Hypothalamus (tissue), 51 donors: ENCODE measurements around the gene TRPM2.

Experiments
- DNase-seq, 51 donors: peaks; one replicate each; lab custom pipeline; 2025; lab: John Stamatoyannopoulos, UW

The TRPM2 gene

DNA sequence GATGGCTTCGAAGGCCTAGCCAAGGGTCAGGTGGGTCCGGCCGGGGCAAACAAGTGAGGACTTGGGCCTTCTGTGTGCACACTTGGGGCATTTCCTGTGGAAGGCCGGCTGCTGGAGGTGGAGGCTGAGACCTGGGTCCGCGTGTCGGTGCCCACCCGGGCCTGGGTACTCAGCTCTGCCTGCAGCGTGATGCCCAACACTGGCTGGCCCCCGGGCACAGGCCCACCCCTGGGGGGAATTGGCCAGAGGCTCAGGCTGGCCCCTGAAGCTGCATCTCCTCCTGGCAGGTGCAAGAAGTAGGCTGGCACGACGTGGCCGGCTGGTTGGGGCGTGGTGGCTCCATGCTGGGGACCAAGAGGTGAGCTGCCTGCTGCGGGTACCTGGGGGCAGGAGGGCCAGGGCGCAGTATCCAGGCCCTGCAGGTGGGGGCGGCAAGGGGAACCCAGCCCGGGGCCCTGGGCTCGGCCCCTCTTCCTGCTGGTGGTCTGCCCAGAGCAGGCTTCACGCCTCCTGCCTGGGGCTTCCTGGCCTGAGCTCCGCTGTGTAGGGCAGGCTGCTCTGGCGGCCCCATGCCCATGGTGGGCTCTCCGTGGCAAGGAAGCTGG, 31.5 kb upstream of the TRPM2 start:
- DNase-seq: no peak

DNA sequence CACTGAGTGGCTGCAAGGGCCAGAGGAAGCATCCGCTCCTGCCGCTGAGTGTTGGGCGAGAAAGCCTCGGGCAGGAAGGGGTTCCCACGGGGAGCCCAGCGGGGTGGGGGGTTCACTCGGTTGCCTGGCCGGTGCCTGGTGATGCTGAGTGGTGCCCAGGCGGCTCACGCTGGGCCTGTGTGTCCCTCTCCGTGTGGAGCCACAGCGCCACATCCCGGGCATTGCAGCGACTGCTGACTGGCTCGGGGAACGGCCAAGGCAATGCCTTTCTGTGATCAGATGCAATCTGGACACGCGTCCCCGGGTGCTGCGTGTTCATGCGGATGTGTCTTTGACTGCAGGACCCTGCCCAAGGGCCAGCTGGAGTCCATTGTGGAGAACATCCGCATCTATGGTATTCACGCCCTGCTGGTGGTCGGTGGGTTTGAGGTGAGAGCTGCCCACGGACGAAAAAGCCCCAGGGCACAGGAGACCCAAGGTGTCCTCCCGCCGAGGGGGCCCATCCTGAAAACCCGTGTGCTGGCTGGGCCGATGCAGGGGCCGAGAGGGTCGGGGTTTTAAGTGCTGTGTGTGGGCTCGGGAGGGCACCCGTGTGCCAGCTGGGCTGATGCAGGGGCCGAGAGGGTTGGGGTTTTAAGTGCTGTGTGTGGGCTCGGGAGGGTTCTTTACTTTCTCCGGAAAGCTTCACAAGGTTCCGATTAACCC, 30.6 kb upstream of the TRPM2 start:
- DNase-seq: no peak

DNA sequence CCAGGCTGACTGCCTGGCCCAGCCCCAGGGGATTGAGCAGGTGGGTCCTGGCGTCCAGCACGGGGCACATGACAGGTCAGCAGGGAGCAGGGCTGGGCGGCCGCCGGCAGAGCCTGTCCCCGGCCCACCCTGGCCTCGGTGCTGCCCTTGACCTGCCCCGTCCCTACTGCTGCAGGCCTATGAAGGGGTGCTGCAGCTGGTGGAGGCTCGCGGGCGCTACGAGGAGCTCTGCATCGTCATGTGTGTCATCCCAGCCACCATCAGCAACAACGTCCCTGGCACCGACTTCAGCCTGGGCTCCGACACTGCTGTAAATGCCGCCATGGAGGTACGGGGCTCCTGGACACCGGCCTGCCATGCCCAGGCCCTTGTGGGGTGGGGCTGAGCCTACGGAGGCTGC, 29.8 kb upstream of the TRPM2 start:
- DNase-seq: no peak

DNA sequence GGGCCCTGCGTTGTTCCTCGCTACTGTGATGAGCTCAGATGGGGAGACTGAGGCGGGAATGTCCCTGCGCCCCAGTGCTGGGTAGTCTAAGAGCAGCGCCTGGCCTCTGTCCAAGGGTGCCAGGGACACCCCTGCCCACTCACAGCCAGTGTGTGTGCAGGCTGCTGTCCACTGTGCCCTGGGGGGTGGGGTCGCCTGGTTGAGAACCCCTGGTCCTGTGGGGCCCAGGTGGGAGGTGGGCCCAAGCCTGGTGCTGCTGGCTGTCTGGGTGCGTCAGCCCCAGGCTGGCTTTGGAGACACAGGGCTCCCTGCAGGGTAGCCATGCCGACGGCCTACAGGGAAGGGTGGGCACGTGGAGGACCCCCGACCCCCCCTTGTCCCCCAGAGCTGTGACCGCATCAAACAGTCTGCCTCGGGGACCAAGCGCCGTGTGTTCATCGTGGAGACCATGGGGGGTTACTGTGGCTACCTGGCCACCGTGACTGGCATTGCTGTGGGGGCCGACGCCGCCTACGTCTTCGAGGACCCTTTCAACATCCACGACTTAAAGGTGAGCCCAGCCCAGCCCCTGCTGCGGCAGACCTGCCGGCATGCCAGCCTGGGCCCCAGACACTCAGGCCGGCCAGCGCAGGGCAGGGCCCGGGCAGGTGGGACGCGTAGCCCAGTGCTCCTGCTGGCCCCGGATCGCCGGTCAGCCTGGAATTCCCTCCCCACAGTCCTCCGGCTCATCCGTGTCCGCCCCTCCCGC, 29.1 kb upstream of the TRPM2 start:
- DNase-seq: no peak

DNA sequence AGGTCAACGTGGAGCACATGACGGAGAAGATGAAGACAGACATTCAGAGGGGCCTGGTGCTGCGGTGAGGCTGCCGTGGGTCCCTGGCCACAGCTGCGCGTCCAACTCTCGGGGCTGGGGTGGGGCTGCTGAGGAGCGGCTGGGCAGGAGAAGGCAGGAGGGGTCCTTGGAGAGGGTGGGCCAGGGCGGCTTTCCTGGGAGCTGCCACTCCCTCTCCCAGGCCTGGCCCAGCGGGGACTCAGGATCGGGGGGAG, 28.6 kb upstream of the TRPM2 start:
- no peak for DNase-seq

DNA sequence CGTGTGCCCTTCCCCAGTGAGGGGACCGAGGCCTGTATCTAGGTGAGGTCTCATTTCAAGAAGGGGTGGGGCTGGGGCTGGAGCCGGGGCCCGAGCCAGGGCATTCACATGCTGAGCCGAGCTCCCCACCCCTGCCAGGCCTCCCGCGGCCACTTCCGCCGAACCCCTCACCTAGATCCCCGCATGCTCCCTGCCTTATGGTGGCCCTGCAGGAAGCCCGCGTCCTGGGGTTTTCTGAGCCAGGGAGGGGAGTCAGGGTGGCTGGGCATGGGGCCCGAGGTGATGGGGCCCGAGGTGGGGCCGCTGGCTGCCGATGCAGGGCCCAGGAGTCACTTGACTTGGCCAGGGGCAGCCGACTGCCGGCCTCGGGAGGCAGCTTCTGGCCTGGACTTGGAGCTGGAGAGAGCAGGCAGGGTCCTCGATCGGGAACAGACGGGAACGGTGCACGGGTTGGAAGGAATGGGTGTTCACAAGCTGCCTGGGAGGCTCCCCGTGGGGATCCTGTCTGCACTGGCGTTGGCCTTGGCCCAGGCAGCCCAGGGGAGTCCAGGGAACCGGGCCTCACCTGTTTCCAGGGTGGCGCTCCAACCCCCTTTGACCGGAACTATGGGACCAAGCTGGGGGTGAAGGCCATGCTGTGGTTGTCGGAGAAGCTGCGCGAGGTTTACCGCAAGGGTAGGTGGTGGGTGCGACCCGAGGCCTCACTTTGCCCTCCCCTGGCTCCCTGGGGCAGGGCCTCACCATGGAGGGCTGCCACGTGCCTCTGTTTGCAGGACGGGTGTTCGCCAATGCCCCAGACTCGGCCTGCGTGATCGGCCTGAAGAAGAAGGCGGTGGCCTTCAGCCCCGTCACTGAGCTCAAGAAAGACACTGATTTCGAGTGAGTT, 27.8 kb upstream of the TRPM2 start:
- no peak for DNase-seq

DNA sequence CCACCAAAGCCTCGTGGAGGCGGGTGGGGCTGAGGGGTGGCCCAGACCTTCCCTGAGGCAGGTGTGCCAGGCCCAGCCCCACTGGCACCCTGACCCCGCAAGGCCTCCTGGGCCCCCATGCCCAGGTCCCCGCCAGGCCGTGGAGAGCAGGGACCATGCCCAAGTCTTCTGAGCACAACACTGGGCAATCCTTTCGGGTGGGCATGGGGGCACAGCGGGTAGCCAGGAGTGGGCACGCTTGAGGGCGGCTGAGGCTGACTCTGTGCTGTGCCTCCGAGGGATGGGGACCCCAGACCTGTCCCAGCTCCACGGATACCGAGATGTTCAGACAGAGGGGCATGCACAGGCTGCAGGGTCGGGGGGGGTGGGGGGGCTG, 27.2 kb upstream of the TRPM2 start:
- DNase-seq: no peak

DNA sequence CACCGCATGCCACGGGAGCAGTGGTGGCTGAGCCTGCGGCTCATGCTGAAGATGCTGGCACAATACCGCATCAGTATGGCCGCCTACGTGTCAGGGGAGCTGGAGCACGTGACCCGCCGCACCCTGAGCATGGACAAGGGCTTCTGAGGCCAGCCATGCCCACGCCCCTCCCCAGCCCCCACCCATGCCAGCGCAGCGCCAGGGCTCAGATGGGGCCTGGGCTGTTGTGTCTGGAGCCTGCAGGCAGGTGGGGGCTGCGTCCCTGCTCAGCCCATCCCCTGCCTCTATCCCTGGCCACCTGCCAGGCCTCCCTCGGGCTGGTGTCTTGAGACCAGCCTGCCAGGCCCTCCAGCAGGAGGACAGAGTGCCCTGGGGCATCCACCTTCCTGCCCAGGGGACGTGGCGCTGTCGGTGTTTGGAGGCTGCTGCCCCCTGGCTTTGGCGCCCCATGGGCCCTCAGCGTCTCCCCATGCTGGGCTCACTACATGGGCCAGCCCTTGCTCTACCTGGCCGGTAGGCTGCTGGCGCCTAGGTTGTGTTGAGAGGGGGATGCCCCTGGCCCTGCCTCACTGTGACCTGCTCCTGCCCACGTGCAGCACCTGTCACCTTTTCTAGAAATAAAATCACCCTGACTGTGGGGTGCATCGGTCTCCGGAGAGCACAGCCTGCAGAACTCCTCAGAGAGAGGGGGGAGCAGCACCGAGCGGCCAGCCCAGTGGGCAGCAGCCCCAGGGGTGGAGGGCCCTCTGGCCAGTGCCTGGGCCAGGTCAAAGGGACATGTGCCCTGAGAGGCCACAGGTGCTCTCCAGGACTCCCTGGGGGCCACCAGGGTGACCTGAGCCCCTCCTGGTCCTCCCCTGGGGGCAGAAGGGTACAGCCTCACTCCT, 26.5 kb upstream of the TRPM2 start:
- no peak for DNase-seq

DNA sequence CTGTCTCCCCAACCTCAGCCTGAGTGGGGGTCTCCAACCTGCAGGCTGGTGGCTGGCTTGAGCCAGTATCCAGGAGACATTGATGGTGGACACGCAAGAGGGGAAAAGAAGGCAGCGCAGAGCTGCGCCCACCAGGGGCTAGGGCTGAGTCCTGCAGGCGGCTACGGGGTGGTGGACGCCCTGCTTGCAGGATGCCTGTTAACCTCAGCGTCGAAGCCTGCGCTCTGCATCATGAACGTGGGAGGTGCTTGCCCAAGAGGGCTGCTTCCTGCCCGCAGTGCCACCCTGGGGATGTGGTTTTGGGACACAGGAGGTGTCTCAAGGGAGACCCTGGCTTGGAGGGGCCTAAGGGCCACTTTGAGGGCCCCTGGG, 25.8 kb upstream of the TRPM2 start:
- no peak for DNase-seq

DNA sequence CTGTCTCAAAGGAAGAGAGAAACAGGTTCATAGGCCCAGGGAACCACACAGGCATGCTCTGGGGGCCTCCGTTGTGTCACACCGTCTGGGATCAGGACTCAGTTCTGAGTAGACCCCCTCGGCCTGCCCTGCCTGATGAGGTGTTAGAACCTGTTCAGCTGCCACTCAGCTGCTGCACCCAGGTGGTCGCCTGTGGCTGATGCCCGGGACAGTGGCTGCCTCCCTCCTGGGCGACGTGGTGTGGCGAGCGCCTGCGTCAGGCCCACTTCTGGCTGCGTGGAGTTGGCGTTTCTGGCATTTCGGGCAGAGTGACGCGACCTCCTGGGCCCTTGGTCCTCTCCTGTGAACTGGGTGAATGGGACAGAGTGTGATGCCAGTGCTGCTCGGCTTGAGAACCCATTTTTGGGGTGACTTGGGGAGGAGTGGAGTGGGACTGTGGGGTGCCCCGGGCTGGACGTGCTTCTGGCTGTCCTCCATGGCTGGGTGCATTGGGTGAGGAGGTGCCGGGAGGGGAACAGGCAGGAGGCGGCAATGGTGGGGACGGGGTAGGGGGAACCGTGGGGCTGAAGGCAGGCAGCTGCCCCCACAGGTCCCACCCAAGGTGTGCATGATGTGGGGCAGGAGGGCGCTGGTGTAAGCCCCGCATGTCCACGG, 25.1 kb upstream of the TRPM2 start:
- no peak for DNase-seq

DNA sequence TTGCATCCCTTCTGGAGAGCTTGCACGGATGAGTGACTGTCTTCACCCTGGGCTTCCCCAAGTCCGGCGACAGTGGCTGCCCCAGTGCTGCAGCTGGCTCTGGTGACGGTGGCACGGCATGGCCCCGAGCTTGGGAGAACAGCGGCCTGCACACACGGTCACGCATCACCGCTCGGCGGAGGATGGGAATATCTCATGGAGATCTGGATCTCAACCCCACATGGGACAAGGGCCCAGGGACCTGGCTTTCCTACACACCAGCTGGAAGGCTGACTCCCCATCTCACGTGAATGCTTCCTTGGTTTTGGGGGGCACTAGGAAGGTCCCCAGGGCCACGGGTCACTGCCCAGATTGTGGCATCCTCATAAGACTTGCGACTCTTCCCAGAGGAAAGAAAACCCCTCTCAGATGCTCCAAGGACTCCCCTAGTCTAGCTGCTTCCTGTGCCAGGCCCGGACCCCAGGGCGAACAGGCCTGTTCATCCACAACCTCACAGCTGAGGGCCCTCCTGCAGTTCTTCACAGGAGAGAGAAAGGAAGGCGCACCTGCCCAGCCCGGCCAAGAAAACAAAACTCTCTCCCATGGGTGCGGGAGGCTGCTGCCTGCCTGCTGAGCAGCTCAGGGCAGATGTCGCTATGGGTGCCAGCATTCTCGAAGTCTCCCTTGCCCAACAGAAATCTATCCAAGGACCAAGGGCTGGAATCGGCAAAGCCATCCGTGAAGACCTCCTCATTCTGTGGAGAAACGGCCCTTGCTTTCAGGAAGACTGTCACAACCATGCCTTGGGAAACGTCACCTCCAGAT, 24.1 kb upstream of the TRPM2 start:
- peak in 12 of 51 donors; percentile 11 to 59 (median 40) for DNase-seq

DNA sequence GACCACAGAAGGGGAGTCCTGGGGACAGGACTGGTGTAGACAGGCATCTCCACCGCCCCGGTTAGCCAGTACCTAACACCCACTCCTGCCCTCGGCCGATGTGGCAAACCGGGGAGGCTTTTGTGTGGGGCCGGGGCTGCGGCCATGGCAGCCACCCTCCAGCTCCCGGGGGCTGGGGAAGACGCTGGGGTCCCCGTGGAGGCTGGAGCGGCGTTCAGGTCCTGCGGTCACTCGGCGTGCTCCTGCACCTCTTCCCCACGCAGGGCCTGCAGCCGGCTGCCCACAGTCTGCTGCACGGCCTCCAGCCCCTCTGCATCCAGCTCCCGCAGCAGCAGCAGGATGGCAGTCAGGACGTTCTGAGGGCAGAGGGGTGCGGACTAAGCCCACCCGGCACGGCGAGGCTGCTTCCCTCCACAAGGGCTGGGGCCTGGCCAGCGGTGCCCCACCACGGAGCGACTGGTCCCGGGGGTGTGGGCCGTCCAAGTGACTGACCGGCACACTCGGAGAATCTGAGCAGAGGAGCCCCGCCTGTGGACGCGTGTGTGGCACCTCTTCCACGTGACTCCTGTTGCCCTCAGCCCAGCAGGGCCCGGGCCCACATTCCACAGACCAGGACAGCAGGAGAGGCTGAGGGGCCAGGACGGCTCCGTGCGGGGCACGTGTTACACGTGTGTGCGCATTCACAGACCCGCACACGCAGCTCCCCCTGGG, 23.3 kb upstream of the TRPM2 start:
- DNase-seq: no peak

DNA sequence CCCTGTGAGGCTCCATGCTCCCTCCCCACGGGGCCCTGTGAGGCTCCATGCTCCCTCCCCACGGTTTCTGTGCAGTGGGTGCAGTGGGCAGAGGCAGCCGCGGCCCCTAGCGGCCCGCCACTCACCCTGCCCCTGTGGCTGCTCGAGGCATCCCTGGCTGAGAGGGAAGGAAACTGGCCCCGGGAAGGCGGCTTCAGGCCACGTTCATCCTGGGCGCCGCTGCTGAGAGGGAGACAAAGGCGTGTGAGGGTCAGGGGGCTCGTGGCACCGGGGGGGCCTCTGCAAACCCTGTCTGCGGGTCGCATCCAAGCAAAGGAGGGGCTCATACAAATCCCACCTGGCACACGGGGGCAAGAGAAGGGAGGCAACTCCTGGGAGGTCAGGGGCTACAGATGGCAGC, 22.7 kb upstream of the TRPM2 start:
- DNase-seq: no peak

DNA sequence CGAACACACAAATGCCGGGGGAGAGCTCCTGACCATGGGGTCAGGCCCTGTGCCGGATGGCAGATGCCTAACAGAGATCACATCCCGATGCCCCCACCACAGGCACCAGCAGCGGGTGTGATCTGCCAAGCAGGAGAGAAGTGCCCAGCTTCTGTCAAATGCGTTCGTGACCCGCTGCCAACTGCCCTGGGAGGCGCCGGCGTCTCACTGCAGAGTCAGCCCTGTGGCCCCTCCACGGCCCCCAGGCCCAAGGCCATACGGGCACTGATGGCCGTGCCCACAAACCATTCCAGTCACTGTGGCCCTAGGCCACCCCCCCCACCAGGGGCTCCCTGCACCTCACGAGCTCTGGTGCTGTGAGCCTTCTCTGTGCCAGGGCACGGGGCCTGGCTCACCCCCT, 22.2 kb upstream of the TRPM2 start:
- no peak for DNase-seq

DNA sequence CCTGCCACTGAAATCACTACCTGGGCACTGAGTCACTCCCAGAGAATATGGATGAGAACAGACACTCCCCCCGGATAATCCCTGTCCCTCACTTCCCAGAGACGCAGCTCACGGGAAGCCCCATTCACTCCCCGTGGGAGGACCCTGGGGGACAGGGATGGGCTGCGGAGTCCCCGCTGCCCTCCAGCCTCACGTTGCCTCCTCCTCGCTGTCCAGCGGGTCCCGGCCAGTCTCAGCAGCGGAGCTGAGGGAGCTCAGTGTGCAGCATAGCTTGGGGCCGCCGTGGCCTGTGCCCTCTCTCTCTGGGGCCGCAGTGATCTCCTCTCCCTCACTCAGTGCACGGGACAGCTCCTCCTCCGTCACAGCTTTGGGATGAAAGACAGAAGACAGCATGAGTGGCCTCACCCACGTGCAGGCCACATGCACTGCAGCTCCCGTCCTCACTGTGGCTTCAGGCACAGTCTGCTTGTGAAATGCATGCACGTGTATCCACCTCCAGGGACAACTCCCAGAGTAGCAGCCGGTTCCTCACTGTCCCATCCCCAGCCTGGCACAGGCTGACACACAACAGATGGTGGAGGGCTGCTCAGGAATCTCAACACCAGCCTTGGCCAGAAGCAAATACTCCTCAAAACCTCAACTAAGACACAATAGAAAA, 21.6 kb upstream of the TRPM2 start:
- DNase-seq: no peak

DNA sequence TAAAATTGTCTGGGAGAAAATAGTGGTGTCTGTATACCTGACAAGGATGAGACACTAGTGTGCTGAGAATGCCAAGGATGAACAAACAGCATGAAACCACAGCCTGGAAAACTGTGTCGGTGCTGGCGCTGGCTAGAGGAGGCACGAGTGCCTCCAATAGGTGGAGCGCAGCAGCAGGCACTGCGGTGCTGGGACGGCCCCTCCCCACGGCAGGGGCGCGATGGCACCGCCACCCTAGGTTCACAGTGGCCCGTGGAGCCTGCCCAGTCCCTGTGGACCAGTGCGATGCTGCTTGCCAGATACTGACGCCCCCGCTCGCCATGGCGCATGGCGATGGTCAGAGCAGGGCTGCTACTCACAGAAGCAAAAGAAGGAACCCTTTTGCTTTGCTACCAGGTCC, 21.0 kb upstream of the TRPM2 start:
- DNase-seq: no peak

DNA sequence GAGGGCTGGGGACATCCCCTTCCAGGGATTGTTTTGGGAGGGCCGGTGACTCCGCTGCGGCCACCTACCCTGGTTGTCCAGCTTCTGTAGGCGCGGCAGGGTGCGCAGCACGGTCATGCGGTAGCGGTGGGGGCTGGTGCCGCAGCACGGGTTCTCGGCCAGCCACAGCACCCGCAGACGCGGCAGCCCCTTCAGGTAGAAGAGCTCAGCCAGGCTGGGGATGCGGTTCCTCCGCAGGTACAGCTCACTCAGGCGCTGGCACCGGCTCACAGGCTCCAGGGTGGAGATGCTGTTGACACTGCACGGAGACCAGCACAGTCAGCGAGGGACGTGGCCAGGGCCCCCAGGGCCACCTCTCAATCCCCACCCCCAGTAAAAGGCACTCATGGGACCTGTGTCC, 20.5 kb upstream of the TRPM2 start:
- no peak for DNase-seq
